ENCODE measurements around the gene HEPN1. TPM values are rescaled to one million over a fixed set of nuclear protein-coding genes. Genes with fewer than 3 reads are reported as not detected.
A peak's percentile ranks its signal among the peaks of the same experiment; 100 is the strongest.
"Not testable (repeated sequence)": the region's sequence is repeated elsewhere in the genome, so short reads cannot be mapped to it uniquely, and the experiment has no call there.

Gene HEPN1
- total RNA-seq, 1 donor from 2014 or later: not detected

GRCh38 chr11:124938206-124938765, 19.2 kb downstream of the HEPN1 start:
- no peak for DNase-seq (ENCODE audit: low spot score in 2 of 2)
- FAIRE-seq: no peak

GRCh38 chr11:124938970-124939369, 19.9 kb downstream of the HEPN1 start:
- DNase-seq (ENCODE audit: low spot score in 2 of 2): no peak
- FAIRE-seq: no peak

- no peak for DNase-seq (ENCODE audit: low spot score in 2 of 2)
- no peak for FAIRE-seq
Measured at GRCh38 chr11:124941703-124942102, 22.7 kb downstream of the HEPN1 start.

GRCh38 chr11:124942466-124943253, 23.6 kb downstream of the HEPN1 start:
- peak; percentile 69 for FAIRE-seq
- no peak for DNase-seq (ENCODE audit: low spot score in 2 of 2)

- no peak for FAIRE-seq
Measured at GRCh38 chr11:124943254-124943616, 24.2 kb downstream of the HEPN1 start.

GRCh38 chr11:124943741-124944140, 24.7 kb downstream of the HEPN1 start:
- DNase-seq (ENCODE audit: low spot score in 2 of 2) (no peak), FAIRE-seq (no peak)

More at GRCh38 chr11:124943254-124943616, 24.2 kb downstream of the HEPN1 start:
- DNase-seq (ENCODE audit: low spot score in 2 of 2): no peak

GRCh38 chr11:124944565-124944964, 25.5 kb downstream of the HEPN1 start:
- FAIRE-seq: no peak
- DNase-seq (ENCODE audit: low spot score in 2 of 2): no peak

- no peak for FAIRE-seq
- DNase-seq (ENCODE audit: low spot score in 2 of 2): no peak
Measured at GRCh38 chr11:124945826-124946225, 26.8 kb downstream of the HEPN1 start.

- DNase-seq (ENCODE audit: low spot score in 2 of 2): no peak
Measured at GRCh38 chr11:124946735-124947141, 27.7 kb downstream of the HEPN1 start.

GRCh38 chr11:124950601-124951330, 31.7 kb downstream of the HEPN1 start:
- FAIRE-seq (no peak), DNase-seq (ENCODE audit: low spot score in 2 of 2) (no peak)

More at GRCh38 chr11:124946735-124947141, 27.7 kb downstream of the HEPN1 start:
- peak; percentile 36 for FAIRE-seq

GRCh38 chr11:124951341-124951740, 32.3 kb downstream of the HEPN1 start:
- DNase-seq (ENCODE audit: low spot score in 2 of 2) (no peak), FAIRE-seq (no peak)

- DNase-seq (ENCODE audit: low spot score in 2 of 2) (peak; percentile 70 to 87), FAIRE-seq (peak; percentile 96)
Measured at GRCh38 chr11:124953753-124954589, 34.9 kb downstream of the HEPN1 start, which contains the start of gene CCDC15. TSS of gene CCDC15 (plus strand) at chr11:124954202. CDS start at chr11:124954733, 531 bp downstream.

- no peak for DNase-seq (ENCODE audit: low spot score in 2 of 2)
- FAIRE-seq: no peak
Measured at GRCh38 chr11:124954590-124954955, 35.5 kb downstream of the HEPN1 start.

- DNase-seq (ENCODE audit: low spot score in 2 of 2) (no peak), FAIRE-seq (no peak)
Measured at GRCh38 chr11:124955035-124955434, 36.0 kb downstream of the HEPN1 start.

- DNase-seq (ENCODE audit: low spot score in 2 of 2) (peak; percentile 34 to 59), FAIRE-seq (peak; percentile 94)
Measured at GRCh38 chr11:124961972-124962609, 43.0 kb downstream of the HEPN1 start.

- not testable (repeated sequence) for DNase-seq (ENCODE audit: low spot score in 2 of 2); FAIRE-seq
Measured at GRCh38 chr11:124968197-124968596, 49.1 kb downstream of the HEPN1 start.
